Astrocyte (in vitro differentiated cells and primary cell): ENCODE measurements around the gene ICAM5.

Source experiments
- CTCF ChIP-seq: IDR thresholded peaks from 2 replicates; pipeline ENCODE4 v1.5.1; 2011; ENCODE audit warnings: low read depth, mild to moderate bottlenecking, inconsistent platforms, low read length, moderate library complexity; ENCODE audit not compliant: insufficient read depth
- EZH2 ChIP-seq: IDR thresholded peaks from 2 replicates; pipeline ENCODE4 v1.6.1; 2012; ENCODE audit warnings: mild to moderate bottlenecking, low read length, inconsistent platforms; ENCODE audit not compliant: insufficient read depth

GRCh38 chr19:10266706-10267105, 23.0 kb upstream of the ICAM5 start:
- no peak for TF ChIP-seq CTCF
- no peak for TF ChIP-seq EZH2
